CD4-positive, CD25-positive, alpha-beta regulatory T cell (primary cell): ENCODE measurements around the gene HBQ1. TPM values are rescaled to one million over a fixed set of nuclear protein-coding genes. Genes with fewer than 3 reads are reported as not detected.
"Not testable (repeated sequence)": the region's sequence is repeated elsewhere in the genome, so short reads cannot be mapped to it uniquely, and the experiment has no call there.

Experiments
- ATAC-seq, 2 donors: fragments of 150-1000 bp; cut with Tn5 transposase; one replicate each; pipeline ENCODE4 v1.10.0; 2021; ENCODE audit warnings: low read depth in 2 of 2, moderate number of reproducible peaks in 2 of 2, moderate library complexity in 1 of 2
- DNase-seq, 3 donors: peaks; one replicate each; pipeline versions ENCODE4 v3.0.0 to v3.0.0-alpha.2; 2012 to 2022; ENCODE audit warnings: mixed read lengths in 1 of 3
- H3K27ac ChIP-seq: one replicate; pipeline ENCODE4 v1.7.0; 2013; ENCODE audit warnings: mild to moderate bottlenecking, low read length; ENCODE audit not compliant: insufficient read depth, poor library complexity, severe bottlenecking
- H3K27me3 ChIP-seq: one replicate; pipeline ENCODE4 v1.7.0; 2013; ENCODE audit warnings: low read length; ENCODE audit not compliant: control insufficient read depth, insufficient read depth
- H3K36me3 ChIP-seq: one replicate; pipeline ENCODE4 v1.7.0; 2013; ENCODE audit warnings: mild to moderate bottlenecking, low read length, moderate library complexity; ENCODE audit not compliant: control insufficient read depth, insufficient read depth
- H3K4me1 ChIP-seq: 2 replicates; pipeline ENCODE4 v1.7.0; 2013; ENCODE audit warnings: mild to moderate bottlenecking, low read length; ENCODE audit not compliant: insufficient read depth, control insufficient read depth, poor library complexity, severe bottlenecking
- H3K4me3 ChIP-seq: one replicate; pipeline ENCODE4 v1.7.0; 2013; ENCODE audit warnings: low read depth, mild to moderate bottlenecking, low read length, moderate library complexity
- H3K9me3 ChIP-seq, 2 experiments: 1 replicate in 1 of 2; 2 replicates in 1 of 2; pipeline ENCODE4 v1.7.0; 2013; ENCODE audit warnings: low read length in 2 of 2, mild to moderate bottlenecking in 1 of 2, moderate library complexity in 1 of 2; ENCODE audit not compliant: control insufficient read depth in 2 of 2
- H3K27ac Mint-ChIP-seq, 3 donors: one replicate each; pipeline ENCODE4 v1.8.0; 2020 to 2022; ENCODE audit warnings: mild to moderate bottlenecking in 3 of 3, mixed read lengths in 3 of 3, moderate library complexity in 2 of 3
- H3K27me3 Mint-ChIP-seq: one replicate; pipeline ENCODE4 v1.8.0; 2022; ENCODE audit warnings: mild to moderate bottlenecking, mixed read lengths
- H3K36me3 Mint-ChIP-seq: one replicate; pipeline ENCODE4 v1.8.0; 2020; ENCODE audit warnings: mixed read lengths
- H3K4me1 Mint-ChIP-seq, 4 donors: one replicate each; pipeline ENCODE4 v1.8.0; 2020 to 2022; ENCODE audit warnings: mixed read lengths in 4 of 4, mild to moderate bottlenecking in 1 of 4
- H3K4me3 Mint-ChIP-seq, 4 donors: one replicate each; pipeline ENCODE4 v1.8.0; 2020 to 2022; ENCODE audit warnings: mild to moderate bottlenecking in 4 of 4, mixed read lengths in 4 of 4, moderate library complexity in 3 of 4
- H3K9me3 Mint-ChIP-seq, 7 donors: one replicate each; pipeline ENCODE4 v1.8.0; 2020 to 2022; ENCODE audit warnings: mixed read lengths in 7 of 7, mild to moderate bottlenecking in 3 of 7, moderate library complexity in 2 of 7
- polyA plus RNA-seq, 4 donors: library from polyadenylated mRNA; unstranded; fragments of 300-500 nt; fragmentation: Illumina TruSeq; gene quantifications; one replicate each; pipeline ENCODE4 v1.2.3, GENCODE V29; 2021
- total RNA-seq: library from RNA; stranded (reverse); gene quantifications from one replicate; pipeline ENCODE4 v1.2.3, GENCODE V29; 2022

Gene HBQ1
- total and polyA plus RNA-seq, 5 donors from 2014 or later: not detected

- Histone ChIP-seq H3K4me1 (peaks cover under 1% of the 10 kb centered on the region), H3K27me3 (peaks cover 3% of the 10 kb centered on the region), H3K4me3 (no peak overlapping the region), H3K9me3 (no peaks in the 10 kb centered on the region), H3K36me3 (no peaks in the 10 kb centered on the region), H3K27ac (no peak overlapping the region)
- DNase-seq (no peak), ATAC-seq (no peak)
- H3K27ac Mint-ChIP-seq: no peak overlapping the region
- H3K9me3 Mint-ChIP-seq: peaks cover 0 to 6% (median 0%) of the 10 kb centered on the region in 7 donors
- H3K27me3 Mint-ChIP-seq: peaks cover 28% of the 10 kb centered on the region
- H3K36me3 Mint-ChIP-seq: no peaks in the 10 kb centered on the region
- H3K4me1 Mint-ChIP-seq: peaks cover 0 to 11% (median 5%) of the 10 kb centered on the region in 4 donors
- no peak overlapping the region for H3K4me3 Mint-ChIP-seq
These were observed 37.2 kb upstream of the HBQ1 start for GRCh38 chr16:143047-143446.

- Histone ChIP-seq H3K4me3 (no peak overlapping the region), H3K27ac (no peak overlapping the region), H3K4me1 (no peaks in the 10 kb centered on the region), H3K36me3 (no peaks in the 10 kb centered on the region), H3K27me3 (peaks cover 3% of the 10 kb centered on the region), H3K9me3 (no peaks in the 10 kb centered on the region)
- ATAC-seq: no peak
- peaks cover 28% of the 10 kb centered on the region for H3K27me3 Mint-ChIP-seq
- DNase-seq: no peak
- H3K4me3 Mint-ChIP-seq: no peak overlapping the region
- H3K27ac Mint-ChIP-seq: no peak overlapping the region
- H3K36me3 Mint-ChIP-seq: no peaks in the 10 kb centered on the region
- peaks cover 0 to 10% (median 5%) of the 10 kb centered on the region in 4 donors for H3K4me1 Mint-ChIP-seq
- peaks cover 0 to 6% (median 0%) of the 10 kb centered on the region in 7 donors for H3K9me3 Mint-ChIP-seq
These were observed 36.8 kb upstream of the HBQ1 start for GRCh38 chr16:143456-143855.

- DNase-seq: no peak
- Histone ChIP-seq H3K27ac (no peak overlapping the region), H3K9me3 (no peaks in the 10 kb centered on the region), H3K4me3 (no peak overlapping the region), H3K36me3 (no peaks in the 10 kb centered on the region), H3K27me3 (peaks cover 3% of the 10 kb centered on the region), H3K4me1 (no peaks in the 10 kb centered on the region)
- ATAC-seq: no peak
- H3K4me1 Mint-ChIP-seq: peaks cover 0 to 5% (median 1%) of the 10 kb centered on the region in 4 donors
- no peak overlapping the region for H3K4me3 Mint-ChIP-seq
- H3K27ac Mint-ChIP-seq: no peak overlapping the region
- peaks cover 0 to 3% (median 0%) of the 10 kb centered on the region in 7 donors for H3K9me3 Mint-ChIP-seq
- H3K27me3 Mint-ChIP-seq: peaks cover 36% of the 10 kb centered on the region
- no peaks in the 10 kb centered on the region for H3K36me3 Mint-ChIP-seq
These were observed 35.4 kb upstream of the HBQ1 start for GRCh38 chr16:144797-145252.

DNA sequence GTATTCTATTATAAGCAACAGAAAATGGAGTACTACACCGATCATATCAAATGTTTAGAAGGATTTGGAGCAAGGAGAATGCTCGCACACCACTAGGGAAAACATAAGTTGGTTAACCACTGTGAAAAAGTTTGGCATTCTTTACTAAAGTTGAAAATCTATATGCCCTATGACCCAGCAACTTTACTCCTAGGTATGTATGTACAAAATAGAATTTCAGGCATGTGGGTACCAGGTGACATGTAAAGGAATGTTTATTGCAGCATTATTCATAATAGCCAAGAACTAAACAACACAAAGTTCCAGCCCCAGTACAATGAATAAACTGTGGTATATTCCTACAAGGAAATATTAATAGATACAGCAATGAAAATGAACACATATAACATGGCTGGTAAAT, 33.6 kb upstream of the HBQ1 start:
- H3K9me3 Mint-ChIP-seq: peaks cover 0 to 5% (median 0%) of the 10 kb centered on the region in 7 donors
- Histone ChIP-seq H3K27me3 (peaks cover 3% of the 10 kb centered on the region), H3K9me3 (no peaks in the 10 kb centered on the region), H3K4me1 (no peaks in the 10 kb centered on the region), H3K27ac (no peak overlapping the region), H3K36me3 (no peaks in the 10 kb centered on the region), H3K4me3 (no peak overlapping the region)
- no peak overlapping the region for H3K4me3 Mint-ChIP-seq
- ATAC-seq (no peak), DNase-seq (no peak)
- peaks cover 44% of the 10 kb centered on the region for H3K27me3 Mint-ChIP-seq
- no peaks in the 10 kb centered on the region for H3K36me3 Mint-ChIP-seq
- no peak overlapping the region for H3K27ac Mint-ChIP-seq
- peaks cover 0 to 5% (median 0%) of the 10 kb centered on the region in 4 donors for H3K4me1 Mint-ChIP-seq

DNA sequence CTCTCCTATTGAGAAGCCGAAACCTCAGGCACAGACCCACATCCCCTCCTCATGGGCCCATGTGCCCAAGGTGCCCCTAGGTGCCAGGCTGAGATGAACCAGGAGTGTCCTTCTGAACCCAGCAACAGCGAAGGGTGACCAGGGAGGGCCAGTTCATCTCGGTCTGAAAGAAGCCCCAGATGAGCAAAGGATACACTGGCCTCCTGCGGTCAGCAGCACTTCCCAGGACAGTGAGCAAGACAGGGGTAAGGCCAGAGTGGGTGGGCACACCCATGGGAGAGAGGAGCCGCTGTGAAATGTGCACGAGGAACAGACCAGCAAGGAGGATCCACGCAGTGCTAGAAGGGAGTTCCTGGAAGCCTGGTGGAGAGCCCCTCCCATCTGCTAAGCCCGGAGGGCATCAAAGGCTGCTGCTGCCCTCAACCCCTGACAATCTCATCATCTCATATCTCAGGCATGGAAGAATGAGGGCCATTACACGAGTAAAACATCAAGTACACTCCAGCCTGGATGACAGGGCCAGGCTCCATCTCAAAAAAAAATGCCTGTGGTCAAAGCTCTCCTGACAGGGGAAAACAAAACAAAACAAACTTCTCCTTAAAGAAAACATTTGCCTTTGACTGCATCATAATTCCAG, 31.1 kb upstream of the HBQ1 start:
- Histone ChIP-seq H3K27ac (no peak overlapping the region), H3K4me1 (peaks cover under 1% of the 10 kb centered on the region), H3K9me3 (no peaks in the 10 kb centered on the region), H3K36me3 (no peaks in the 10 kb centered on the region), H3K4me3 (no peak overlapping the region), H3K27me3 (no peaks in the 10 kb centered on the region)
- ATAC-seq: no peak
- H3K27me3 Mint-ChIP-seq: peaks cover 51% of the 10 kb centered on the region
- no peak for DNase-seq
- H3K9me3 Mint-ChIP-seq: peaks cover 0 to 5% (median 0%) of the 10 kb centered on the region in 7 donors
- H3K4me3 Mint-ChIP-seq: no peak overlapping the region
- peaks cover 0 to 5% (median 2%) of the 10 kb centered on the region in 4 donors for H3K4me1 Mint-ChIP-seq
- peak overlapping the region in 1 of 3 donors; percentile 20 for H3K27ac Mint-ChIP-seq
- no peaks in the 10 kb centered on the region for H3K36me3 Mint-ChIP-seq

DNA sequence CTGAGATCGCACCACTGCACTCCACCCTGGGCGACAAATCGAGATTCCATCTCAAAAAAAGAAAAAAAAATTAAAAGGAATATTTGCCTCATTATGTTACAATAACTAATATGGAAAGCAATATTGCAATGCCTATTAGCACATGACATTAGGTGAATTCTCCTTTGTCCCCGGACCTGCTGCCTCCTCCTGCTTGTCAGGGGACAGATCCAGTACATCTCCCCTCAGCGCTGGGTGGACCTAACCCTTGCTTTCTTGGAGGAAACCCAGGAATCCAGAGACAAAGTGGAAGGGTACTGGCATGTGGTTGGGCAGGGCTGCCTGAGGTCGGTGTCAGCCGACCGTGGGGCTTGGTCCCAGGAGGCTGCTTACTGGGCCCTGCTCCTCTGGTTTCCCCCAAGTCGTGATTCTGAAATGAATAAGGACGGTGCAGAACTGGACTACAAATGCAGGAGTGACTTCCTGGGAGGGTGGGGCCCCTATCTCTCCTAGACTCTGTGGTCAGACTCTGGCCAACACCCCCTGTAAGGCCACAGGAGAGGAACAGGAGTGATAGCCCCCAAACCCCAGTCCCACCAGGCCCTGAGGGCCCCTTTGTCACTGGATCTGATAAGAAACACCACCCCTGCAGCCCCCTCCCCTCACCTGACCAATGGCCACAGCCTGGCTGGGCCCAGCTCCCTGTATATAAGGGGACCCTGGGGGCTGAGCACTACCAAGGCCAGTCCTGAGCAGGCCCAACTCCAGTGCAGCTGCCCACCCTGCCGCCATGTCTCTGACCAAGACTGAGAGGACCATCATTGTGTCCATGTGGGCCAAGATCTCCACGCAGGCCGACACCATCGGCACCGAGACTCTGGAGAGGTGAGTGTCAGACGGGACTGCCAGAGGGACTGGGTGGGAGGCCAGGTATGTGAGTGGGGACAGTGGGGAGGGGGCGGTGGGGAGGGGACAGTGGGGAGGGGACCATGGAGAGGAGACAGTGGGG, 27.8 kb upstream of the HBQ1 start, which contains the start of gene HBZ:
HBZ (plus strand) TSS at position 504 of the 988 bp plus-strand sequence; CDS start at position 770, 266 bp downstream.
- Mint-ChIP-seq H3K4me3 (peak within 1 kb of the TSS in 1 of 4 donors; percentile 61), H3K36me3 (no peaks in the 10 kb centered on the region), H3K4me1 (peaks cover 0 to 12% (median 7%) of the 10 kb centered on the region in 4 donors), H3K27me3 (peaks cover 55% of the 10 kb centered on the region), H3K27ac (no peak within 1 kb of the TSS), H3K9me3 (peaks cover 0 to 2% (median 0%) of the 10 kb centered on the region in 7 donors)
- H3K9me3 ChIP-seq: no peaks in the 10 kb centered on the region
- no peak within 1 kb of the TSS for H3K27ac ChIP-seq
- H3K4me1 ChIP-seq: peaks cover 10% of the 10 kb centered on the region
- H3K36me3 ChIP-seq: no peaks in the 10 kb centered on the region
- no peak for DNase-seq
- no peak for ATAC-seq
- no peak within 1 kb of the TSS for H3K4me3 ChIP-seq
- peaks cover 9% of the 10 kb centered on the region for H3K27me3 ChIP-seq

- ATAC-seq, H3K36me3 ChIP-seq, H3K9me3 Mint-ChIP-seq, H3K9me3 ChIP-seq, H3K36me3 Mint-ChIP-seq, DNase-seq, H3K4me3 ChIP-seq, H3K27ac ChIP-seq, H3K27ac Mint-ChIP-seq, H3K4me3 Mint-ChIP-seq, H3K27me3 ChIP-seq: not testable (repeated sequence)
- H3K4me1 Mint-ChIP-seq: peaks cover 0 to 12% (median 7%) of the 10 kb centered on the region in 4 donors
- peaks cover 10% of the 10 kb centered on the region for H3K4me1 ChIP-seq
- H3K27me3 Mint-ChIP-seq: peaks cover 58% of the 10 kb centered on the region
These were observed 27.1 kb upstream of the HBQ1 start for GRCh38 chr16:153129-153521.
